Hepatocyte (in vitro differentiated cells): Measurements from ENCODE around the gene SOAT2. TPM values are rescaled to one million over a fixed set of nuclear protein-coding genes. Genes with fewer than 3 reads are reported as not detected.

Experiments used
- DNase-seq: peaks from one replicate; pipeline ENCODE4 v3.0.0-alpha.2; 2016; ENCODE audit warnings: low spot score
- H2AFZ ChIP-seq: fragments of 200-600 bp; sonication (generic); 2 replicates; pipeline ENCODE4 v1.6.0; 2016; ENCODE audit warnings: antibody characterized with exemption, mild to moderate bottlenecking
- H3K27ac ChIP-seq: fragments of 200-600 bp; sonication (generic); 2 replicates; pipeline ENCODE4 v1.5.1; 2016; ENCODE audit warnings: mild to moderate bottlenecking
- H3K27me3 ChIP-seq: fragments of 200-600 bp; sonication (generic); 2 replicates; pipeline ENCODE4 v1.6.1; 2016
- H3K36me3 ChIP-seq: fragments of 200-600 bp; sonication (generic); replicated peaks from 2 replicates; pipeline ENCODE4 v1.5.1; 2016; ENCODE audit warnings: low read depth; ENCODE audit not compliant: insufficient read depth
- H3K4me1 ChIP-seq: fragments of 200-600 bp; sonication (generic); 2 replicates; pipeline ENCODE4 v1.5.1; 2016; ENCODE audit warnings: mild to moderate bottlenecking, moderate library complexity; ENCODE audit not compliant: insufficient read depth
- H3K4me2 ChIP-seq: fragments of 200-600 bp; sonication (generic); 2 replicates; pipeline ENCODE4 v1.6.0; 2016
- H3K4me3 ChIP-seq: fragments of 200-600 bp; sonication (generic); 2 replicates; pipeline ENCODE4 v1.5.1; 2016; ENCODE audit warnings: mild to moderate bottlenecking
- H3K79me2 ChIP-seq: fragments of 200-600 bp; sonication (generic); 2 replicates; pipeline ENCODE4 v1.6.0; 2017; ENCODE audit warnings: mild to moderate bottlenecking
- H3K9me2 ChIP-seq: fragments of 200-600 bp; sonication (generic); replicated peaks from 2 replicates; pipeline ENCODE4 v1.6.0; 2017; ENCODE audit warnings: mild to moderate bottlenecking; ENCODE audit not compliant: insufficient read depth
- H3K9me3 ChIP-seq: fragments of 200-600 bp; sonication (generic); 2 replicates; pipeline ENCODE4 v1.5.1; 2016; ENCODE audit warnings: low read depth, mild to moderate bottlenecking
- H4K20me1 ChIP-seq: fragments of 200-600 bp; sonication (generic); 2 replicates; pipeline ENCODE4 v1.6.0; 2016; ENCODE audit warnings: mild to moderate bottlenecking; ENCODE audit not compliant: insufficient read depth, poor library complexity, severe bottlenecking
- CTCF ChIP-seq: fragments of 200-600 bp; sonication (generic); IDR thresholded peaks from 2 replicates; pipeline ENCODE4 v1.5.1; 2016; ENCODE audit warnings: antibody characterized with exemption, mild to moderate bottlenecking; ENCODE audit not compliant: poor library complexity
- EZH2 ChIP-seq: fragments of 200-600 bp; sonication (generic); IDR thresholded peaks from 2 replicates; pipeline ENCODE4 v1.6.1; 2016; ENCODE audit warnings: antibody characterized with exemption, mild to moderate bottlenecking, borderline replicate concordance
- EZH2phosphoT487 ChIP-seq: fragments of 200-600 bp; sonication (generic); IDR thresholded peaks from one replicate; pipeline ENCODE4 v1.6.1; 2018; ENCODE audit warnings: antibody characterized with exemption, mild to moderate bottlenecking, low read depth, moderate library complexity; ENCODE audit not compliant: unreplicated experiment, severe bottlenecking
- WGBS: methylation state at CpG from one replicate; pipeline ENCODE4 v1.1.6; 2016; ENCODE audit warnings: low lambda C conversion rate; ENCODE audit errors: missing lambda C conversion rate; 5-methylcytosine and 5-hydroxymethylcytosine counted together
- polyA plus RNA-seq: library from polyadenylated mRNA; unstranded; fragments of >200 nt; fragmentation: Nextera tagmentation; extraction: Ambion mirVana; gene quantifications from 2 replicates; pipeline ENCODE4 v1.2.1, GENCODE V29; 2016
- total RNA-seq: library from RNA; depleted of rRNA; stranded (reverse); fragments of >200 nt; gene quantifications from 2 replicates; pipeline ENCODE4 v1.2.3, GENCODE V29; 2014

SOAT2 gene
- total and polyA plus RNA-seq, 2 experiments from 2014 or later = 21.8 to 29.4 TPM

GRCh38 chr12:53166837-53167236, 63.6 kb downstream of the SOAT2 start:
- TF ChIP-seq CTCF = no peak
- TF ChIP-seq EZH2phosphoT487 = no peak
- no peaks in the 10 kb centered on the region for H3K36me3 ChIP-seq

GRCh38 chr12:53169644-53170043, 66.4 kb downstream of the SOAT2 start:
- H3K36me3 ChIP-seq = no peaks in the 10 kb centered on the region
- no peak overlapping the region for H3K4me2 ChIP-seq
- no peaks in the 10 kb centered on the region for H3K27me3 ChIP-seq
- H3K4me1 ChIP-seq = peaks cover 2% of the 10 kb centered on the region
- no peak overlapping the region for H3K4me3 ChIP-seq
- H3K9me2 ChIP-seq = no peaks in the 10 kb centered on the region
- H2AFZ ChIP-seq = no peak overlapping the region
- peaks cover 3% of the 10 kb centered on the region for H3K79me2 ChIP-seq
- no peaks in the 10 kb centered on the region for H3K9me3 ChIP-seq
- WGBS = 92% methylated on average over 7 of the region's 7 CpGs
- no peak overlapping the region for H3K27ac ChIP-seq
- no peak for DNase-seq
- no peaks in the 10 kb centered on the region for H4K20me1 ChIP-seq
- TF ChIP-seq EZH2 = no peak

More at GRCh38 chr12:53166837-53167236, 63.6 kb downstream of the SOAT2 start:
- Histone ChIP-seq H3K4me3 (no peak overlapping the region), H3K27me3 (no peaks in the 10 kb centered on the region), H3K9me3 (no peaks in the 10 kb centered on the region), H3K4me2 (no peak overlapping the region), H3K27ac (no peak overlapping the region), H3K9me2 (no peaks in the 10 kb centered on the region), H2AFZ (no peak overlapping the region), H3K79me2 (no peaks in the 10 kb centered on the region), H4K20me1 (no peaks in the 10 kb centered on the region), H3K4me1 (no peaks in the 10 kb centered on the region)
- DNase-seq = no peak

- TF ChIP-seq EZH2phosphoT487 (no peak), CTCF (no peak), EZH2 (no peak)
- Histone ChIP-seq H2AFZ (no peak overlapping the region), H4K20me1 (no peaks in the 10 kb centered on the region), H3K79me2 (peaks cover 3% of the 10 kb centered on the region), H3K36me3 (no peaks in the 10 kb centered on the region), H3K27ac (no peak overlapping the region), H3K4me2 (no peak overlapping the region), H3K27me3 (no peaks in the 10 kb centered on the region), H3K4me3 (no peak overlapping the region), H3K9me2 (no peaks in the 10 kb centered on the region), H3K4me1 (peaks cover 8% of the 10 kb centered on the region), H3K9me3 (no peaks in the 10 kb centered on the region)
- 90% methylated on average over 8 of the region's 8 CpGs for WGBS
- no peak for DNase-seq
Observed at GRCh38 chr12:53170215-53170614, 66.9 kb downstream of the SOAT2 start.

- Histone ChIP-seq H3K4me3 (no peak overlapping the region), H2AFZ (no peak overlapping the region), H3K36me3 (no peaks in the 10 kb centered on the region), H4K20me1 (no peaks in the 10 kb centered on the region), H3K4me1 (peaks cover 15% of the 10 kb centered on the region), H3K4me2 (no peak overlapping the region), H3K9me3 (no peaks in the 10 kb centered on the region), H3K27me3 (no peaks in the 10 kb centered on the region), H3K79me2 (peaks cover 5% of the 10 kb centered on the region), H3K27ac (no peak overlapping the region), H3K9me2 (no peaks in the 10 kb centered on the region)
- TF ChIP-seq CTCF (no peak), EZH2phosphoT487 (no peak), EZH2 (no peak)
- DNase-seq = no peak
- 84% methylated on average over 14 of the region's 14 CpGs for WGBS
Observed at GRCh38 chr12:53170876-53171724, 67.8 kb downstream of the SOAT2 start.
